ENCODE measurements around the gene PLEKHG4B.

Gene PLEKHG4B

GRCh38 chr5:110270-110888 lies 18.4 kb downstream of the PLEKHG4B start:
- Histone ChIP-seq H3K79me2 (ENCODE audit: low read length) (no peaks in the 10 kb centered on the region), H4K20me1 (ENCODE audit: insufficient read depth, low read length) (no peaks in the 10 kb centered on the region), H3K27ac (ENCODE audit: low read length) (no peak overlapping the region), H2AFZ (ENCODE audit: low read length) (no peak overlapping the region), H3F3A (ENCODE audit: insufficient read depth, low read length) (no peaks in the 10 kb centered on the region), H3K4me1 (ENCODE audit: low read length) (no peaks in the 10 kb centered on the region), H3K9ac (ENCODE audit: low read length) (no peak overlapping the region), H3K9me3 (replicated peaks; ENCODE audit: insufficient read depth, low read length) (no peaks in the 10 kb centered on the region), H3K36me3 (replicated peaks; ENCODE audit: insufficient read depth, low read length) (no peaks in the 10 kb centered on the region), H3K4me3 (ENCODE audit: low read length) (no peak overlapping the region), H3K27me3 (replicated peaks; ENCODE audit: insufficient read depth, low read length) (peaks cover 1% of the 10 kb centered on the region; the same call in 1 of the 2 replicates), H3K4me2 (ENCODE audit: low read depth, low read length) (no peak overlapping the region), H3K9me2 (replicated peaks; ENCODE audit: insufficient read depth, low read length) (no peaks in the 10 kb centered on the region)
- TF ChIP-seq EZH2 (optimal IDR thresholded peaks at IDR 0.05; ENCODE audit: low read depth, low read length) (no peak), EZH2phosphoT487 (IDR thresholded peaks at IDR 0.05; ENCODE audit: low read length) (no peak), CTCF (IDR thresholded peaks at IDR 0.05; ENCODE audit: low read length) (no peak)
- no peak for DNase-seq

- no peaks in the 10 kb centered on the region for H3F3A ChIP-seq (ENCODE audit: insufficient read depth, low read length)
- no peak overlapping the region for H3K4me3 ChIP-seq (ENCODE audit: low read length)
- H3K27ac ChIP-seq (ENCODE audit: low read length) = no peak overlapping the region
- H3K36me3 ChIP-seq (replicated peaks; ENCODE audit: insufficient read depth, low read length) = no peaks in the 10 kb centered on the region
- H3K9me3 ChIP-seq (replicated peaks; ENCODE audit: insufficient read depth, low read length) = no peaks in the 10 kb centered on the region
- no peaks in the 10 kb centered on the region for H3K9me2 ChIP-seq (replicated peaks; ENCODE audit: insufficient read depth, low read length)
- no peak overlapping the region for H3K9ac ChIP-seq (ENCODE audit: low read length)
- H3K79me2 ChIP-seq (ENCODE audit: low read length) = no peaks in the 10 kb centered on the region
- H2AFZ ChIP-seq (ENCODE audit: low read length) = no peak overlapping the region
- no peaks in the 10 kb centered on the region for H3K27me3 ChIP-seq (replicated peaks; ENCODE audit: insufficient read depth, low read length)
- TF ChIP-seq CTCF (IDR thresholded peaks at IDR 0.05; ENCODE audit: low read length) (no peak), EZH2 (optimal IDR thresholded peaks at IDR 0.05; ENCODE audit: low read depth, low read length) (no peak), EZH2phosphoT487 (IDR thresholded peaks at IDR 0.05; ENCODE audit: low read length) (no peak)
- H3K4me1 ChIP-seq (ENCODE audit: low read length) = no peaks in the 10 kb centered on the region
- H3K4me2 ChIP-seq (ENCODE audit: low read depth, low read length) = no peak overlapping the region
- DNase-seq = no peak
- no peaks in the 10 kb centered on the region for H4K20me1 ChIP-seq (ENCODE audit: insufficient read depth, low read length)
These were observed 19.2 kb downstream of the PLEKHG4B start for GRCh38 chr5:111171-111570.

GRCh38 chr5:119486-120097 lies 27.6 kb downstream of the PLEKHG4B start:
- no peak overlapping the region for H3K27ac ChIP-seq (ENCODE audit: low read length)
- H3F3A ChIP-seq (ENCODE audit: insufficient read depth, low read length) = no peaks in the 10 kb centered on the region; the same call in 1 of the 2 replicates
- DNase-seq = no peak
- no peaks in the 10 kb centered on the region for H3K79me2 ChIP-seq (ENCODE audit: low read length)
- no peaks in the 10 kb centered on the region; the same call in 1 of the 2 replicates for H3K9me3 ChIP-seq (replicated peaks; ENCODE audit: insufficient read depth, low read length)
- H3K9ac ChIP-seq (ENCODE audit: low read length) = no peak overlapping the region
- H3K36me3 ChIP-seq (replicated peaks; ENCODE audit: insufficient read depth, low read length) = no peaks in the 10 kb centered on the region
- H3K4me1 ChIP-seq (ENCODE audit: low read length) = 0 out of 2 replicates have a peak, but pooled peaks cover 3% of the 10 kb centered on the region
- no peak overlapping the region for H2AFZ ChIP-seq (ENCODE audit: low read length)
- no peak overlapping the region for H3K4me3 ChIP-seq (ENCODE audit: low read length)
- no peak overlapping the region for H3K4me2 ChIP-seq (ENCODE audit: low read depth, low read length)
- TF ChIP-seq EZH2 (optimal IDR thresholded peaks at IDR 0.05; ENCODE audit: low read depth, low read length) = no peak
- no peak for TF ChIP-seq CTCF (IDR thresholded peaks at IDR 0.05; ENCODE audit: low read length)
- no peak for TF ChIP-seq EZH2phosphoT487 (IDR thresholded peaks at IDR 0.05; ENCODE audit: low read length)
- H4K20me1 ChIP-seq (ENCODE audit: insufficient read depth, low read length) = no peaks in the 10 kb centered on the region
- no peaks in the 10 kb centered on the region for H3K9me2 ChIP-seq (replicated peaks; ENCODE audit: insufficient read depth, low read length)
- H3K27me3 ChIP-seq (replicated peaks; ENCODE audit: insufficient read depth, low read length) = no peaks in the 10 kb centered on the region

Measured in MM.1S (cell line).